ENCODE data around the gene RALGPS2.

The RALGPS2 gene

DNA sequence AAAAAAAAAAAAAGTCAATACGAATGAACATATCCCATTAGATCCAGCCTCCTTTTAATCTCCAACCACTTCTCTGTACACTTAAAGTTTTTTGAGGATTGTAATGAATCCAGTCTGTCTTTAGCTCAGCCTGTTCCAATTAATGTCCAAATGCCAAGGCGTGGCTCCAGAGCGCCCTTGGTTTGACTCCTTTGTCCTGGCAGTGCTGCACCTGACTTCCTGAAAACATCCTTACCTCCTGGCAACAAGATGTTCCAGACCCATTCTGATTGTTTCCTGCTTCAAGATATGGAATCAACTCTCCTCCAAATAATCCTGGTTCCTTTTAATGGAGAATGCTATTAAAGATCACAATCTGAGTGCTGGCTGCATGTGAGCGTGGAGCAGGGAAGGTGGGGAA is 226.6 kb downstream of the RALGPS2 start:
- no peak for FAIRE-seq
- no peak for DNase-seq (ENCODE audit: insufficient read length)

DNA sequence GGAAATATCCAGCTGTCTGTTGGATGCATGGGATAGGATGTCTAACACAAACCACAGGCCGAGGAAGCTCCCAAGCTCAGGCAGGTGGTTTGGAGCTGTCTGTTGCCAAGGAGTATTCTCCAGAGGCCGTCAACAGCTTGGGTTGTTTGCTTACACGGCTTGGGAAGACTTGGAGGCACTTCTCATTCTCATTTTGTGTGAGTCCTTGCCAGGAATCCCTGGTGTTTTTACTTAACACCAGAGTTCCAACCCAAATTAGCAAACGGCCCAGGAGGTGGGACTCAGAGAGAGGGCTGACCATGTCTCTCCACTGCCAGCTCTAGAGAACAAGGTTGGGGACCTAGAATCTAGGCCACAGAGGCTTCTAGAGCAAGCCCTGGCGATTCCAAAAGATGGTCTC is 228.0 kb downstream of the RALGPS2 start:
- no peak for DNase-seq (ENCODE audit: insufficient read length)
- TF ChIP-seq POLR2A (IDR thresholded peaks at IDR 0.05; ENCODE audit: low read depth, low read length) (no peak), POLR2AphosphoS5 (IDR thresholded peaks at IDR 0.05; ENCODE audit: low read depth, low read length) (no peak)
- no peak for FAIRE-seq

More for the DNA sequence above, 226.6 kb downstream of the RALGPS2 start:
- TF ChIP-seq POLR2A (IDR thresholded peaks at IDR 0.05; ENCODE audit: low read depth, low read length) (no peak), TAF1 (IDR thresholded peaks at IDR 0.05; ENCODE audit: borderline replicate concordance, low read depth, low read length) (no peak), POLR2AphosphoS5 (IDR thresholded peaks at IDR 0.05; ENCODE audit: low read depth, low read length) (no peak)

DNA sequence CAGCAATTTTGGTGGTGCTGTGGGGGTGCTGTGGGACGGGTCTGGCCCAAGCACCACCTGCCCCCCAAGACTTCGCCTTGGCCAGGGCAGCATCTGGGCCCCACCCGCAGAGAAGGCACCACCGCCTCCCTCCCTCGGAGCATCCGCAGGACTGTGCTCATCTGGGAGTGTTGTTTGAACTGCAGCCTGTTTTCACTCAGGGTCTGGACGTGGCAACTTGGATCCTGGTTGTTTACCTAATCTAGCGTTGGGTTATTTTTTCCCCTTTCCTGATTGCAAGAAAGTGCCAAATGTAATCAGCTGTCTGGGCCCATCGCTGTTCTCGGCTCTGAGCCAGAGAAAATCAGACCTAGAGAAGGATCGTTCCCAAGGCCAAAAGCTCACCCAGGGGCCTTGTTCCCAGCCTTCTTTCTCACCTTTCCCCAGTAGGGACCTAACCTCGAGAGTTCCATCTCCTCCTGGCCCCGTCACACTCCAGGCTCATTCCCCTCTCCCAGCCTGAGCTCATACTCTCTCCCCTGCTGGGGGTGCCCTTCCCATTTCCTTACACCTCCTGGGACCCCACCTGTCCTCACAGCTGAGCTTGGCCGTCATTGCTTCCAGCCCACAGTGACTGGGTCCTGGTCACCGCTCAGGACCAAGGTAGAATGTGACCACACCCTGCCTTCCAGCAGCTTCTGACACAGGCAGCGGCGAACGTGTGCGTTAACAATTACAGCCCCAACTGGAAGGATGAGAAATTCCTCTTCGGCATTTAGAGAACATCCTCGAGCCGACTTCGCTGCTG is 228.7 kb downstream of the RALGPS2 start:
- TF ChIP-seq TAF1 (IDR thresholded peaks at IDR 0.05; ENCODE audit: borderline replicate concordance, low read depth, low read length) (no peak), POLR2AphosphoS5 (IDR thresholded peaks at IDR 0.05; ENCODE audit: low read depth, low read length) (no peak)
- DNase-seq (ENCODE audit: insufficient read length) = no peak
- FAIRE-seq = no peak

DNA sequence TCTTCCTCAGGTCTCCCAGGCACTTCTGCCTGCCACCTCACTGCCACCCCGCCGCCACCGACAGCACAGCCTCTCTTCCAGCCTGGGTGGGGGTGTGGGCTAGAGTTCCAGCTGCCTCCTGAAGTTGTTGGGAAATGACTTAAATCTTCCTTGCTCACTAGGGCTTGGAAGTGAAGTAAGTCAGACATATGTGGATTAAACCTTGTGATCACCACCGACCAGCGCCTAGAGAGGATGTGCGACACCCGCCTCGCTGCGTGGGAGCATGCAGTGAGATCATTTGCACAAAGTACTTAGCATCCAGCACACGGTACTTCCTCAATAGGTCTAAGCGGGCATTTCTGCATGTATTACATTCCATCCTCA is 229.3 kb downstream of the RALGPS2 start:
- FAIRE-seq = no peak
- no peak for DNase-seq (ENCODE audit: insufficient read length)
- TF ChIP-seq POLR2A (IDR thresholded peaks at IDR 0.05; ENCODE audit: low read depth, low read length) (no peak), TAF1 (IDR thresholded peaks at IDR 0.05; ENCODE audit: borderline replicate concordance, low read depth, low read length) (no peak), POLR2AphosphoS5 (IDR thresholded peaks at IDR 0.05; ENCODE audit: low read depth, low read length) (no peak)

DNA sequence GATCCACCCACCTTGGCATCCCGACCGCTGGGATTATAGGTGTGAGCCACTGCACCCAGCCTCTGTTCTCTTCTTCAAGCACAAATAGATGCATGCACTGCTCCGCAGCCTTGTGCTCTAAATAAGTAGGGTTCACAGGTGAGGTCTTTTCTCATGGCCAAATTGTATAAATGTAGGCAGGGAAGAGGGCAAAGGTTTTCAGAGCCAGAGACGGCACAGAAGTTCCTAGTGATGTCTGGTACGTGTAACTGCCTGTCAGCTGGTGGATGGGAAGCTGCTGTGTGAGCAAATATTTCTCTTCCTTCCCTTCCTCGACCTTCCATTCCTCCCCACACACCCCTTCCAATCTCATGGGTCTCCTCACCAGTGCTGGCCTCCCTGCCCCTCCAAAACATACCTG is 229.9 kb downstream of the RALGPS2 start:
- FAIRE-seq (no peak), DNase-seq (ENCODE audit: insufficient read length) (no peak)
- TF ChIP-seq POLR2A (IDR thresholded peaks at IDR 0.05; ENCODE audit: low read depth, low read length) (no peak), POLR2AphosphoS5 (IDR thresholded peaks at IDR 0.05; ENCODE audit: low read depth, low read length) (no peak), TAF1 (IDR thresholded peaks at IDR 0.05; ENCODE audit: borderline replicate concordance, low read depth, low read length) (no peak)

DNA sequence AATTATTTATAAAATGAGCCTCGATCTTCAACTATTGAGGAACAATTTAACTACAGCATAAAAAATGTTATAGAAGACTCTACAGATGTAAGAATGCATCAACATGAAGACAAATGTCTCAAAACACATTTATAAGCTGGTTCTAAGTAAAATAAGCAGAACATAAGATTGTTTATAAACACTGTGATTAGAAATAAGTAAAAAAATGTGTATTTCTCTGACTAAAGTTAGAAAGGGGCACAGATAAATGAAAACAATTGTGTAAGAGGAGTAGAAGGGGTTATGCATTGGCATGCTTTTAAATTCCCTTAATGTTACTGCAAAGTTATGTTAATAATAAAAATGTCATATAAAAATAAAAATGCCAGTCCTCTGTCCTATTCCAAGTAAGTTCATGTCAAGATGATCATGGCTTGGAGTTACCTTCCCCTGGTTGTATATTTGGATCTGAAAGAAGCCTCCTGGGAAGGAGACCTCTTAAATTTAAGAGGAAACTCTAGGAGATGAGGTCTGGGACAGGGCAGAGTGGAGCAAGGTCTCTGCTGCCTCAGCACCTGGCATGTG is 230.4 kb downstream of the RALGPS2 start:
- TF ChIP-seq POLR2AphosphoS5 (IDR thresholded peaks at IDR 0.05; ENCODE audit: low read depth, low read length) (no peak), POLR2A (IDR thresholded peaks at IDR 0.05; ENCODE audit: low read depth, low read length) (no peak), TAF1 (IDR thresholded peaks at IDR 0.05; ENCODE audit: borderline replicate concordance, low read depth, low read length) (no peak)
- DNase-seq (ENCODE audit: insufficient read length) = no peak
- FAIRE-seq = no peak

DNA sequence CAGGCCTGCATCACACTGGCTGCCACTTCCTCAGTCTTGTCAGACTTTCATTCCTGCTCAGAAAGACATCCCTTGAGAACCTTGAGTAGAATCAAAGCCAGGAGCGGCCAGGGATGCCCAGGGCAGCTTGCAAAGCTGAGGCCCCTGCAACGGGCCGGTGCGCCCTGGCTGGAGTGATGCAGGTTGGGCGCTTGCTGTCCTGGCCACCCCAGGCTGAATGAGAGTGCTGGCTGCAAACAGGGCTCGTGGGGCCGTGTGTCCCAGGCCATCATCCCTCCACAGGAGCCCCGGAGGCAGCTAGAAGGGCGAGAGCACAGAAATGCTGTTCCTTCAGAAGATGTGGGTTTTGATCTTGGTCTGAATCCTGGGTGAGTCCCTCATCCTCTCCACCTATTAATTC is 233.4 kb downstream of the RALGPS2 start:
- DNase-seq (ENCODE audit: insufficient read length) (no peak), FAIRE-seq (no peak)
- no peak for TF ChIP-seq POLR2A (IDR thresholded peaks at IDR 0.05; ENCODE audit: low read depth, low read length)
- TF ChIP-seq POLR2AphosphoS5 (IDR thresholded peaks at IDR 0.05; ENCODE audit: low read depth, low read length) = no peak
- TF ChIP-seq TAF1 (IDR thresholded peaks at IDR 0.05; ENCODE audit: borderline replicate concordance, low read depth, low read length) = no peak

DNA sequence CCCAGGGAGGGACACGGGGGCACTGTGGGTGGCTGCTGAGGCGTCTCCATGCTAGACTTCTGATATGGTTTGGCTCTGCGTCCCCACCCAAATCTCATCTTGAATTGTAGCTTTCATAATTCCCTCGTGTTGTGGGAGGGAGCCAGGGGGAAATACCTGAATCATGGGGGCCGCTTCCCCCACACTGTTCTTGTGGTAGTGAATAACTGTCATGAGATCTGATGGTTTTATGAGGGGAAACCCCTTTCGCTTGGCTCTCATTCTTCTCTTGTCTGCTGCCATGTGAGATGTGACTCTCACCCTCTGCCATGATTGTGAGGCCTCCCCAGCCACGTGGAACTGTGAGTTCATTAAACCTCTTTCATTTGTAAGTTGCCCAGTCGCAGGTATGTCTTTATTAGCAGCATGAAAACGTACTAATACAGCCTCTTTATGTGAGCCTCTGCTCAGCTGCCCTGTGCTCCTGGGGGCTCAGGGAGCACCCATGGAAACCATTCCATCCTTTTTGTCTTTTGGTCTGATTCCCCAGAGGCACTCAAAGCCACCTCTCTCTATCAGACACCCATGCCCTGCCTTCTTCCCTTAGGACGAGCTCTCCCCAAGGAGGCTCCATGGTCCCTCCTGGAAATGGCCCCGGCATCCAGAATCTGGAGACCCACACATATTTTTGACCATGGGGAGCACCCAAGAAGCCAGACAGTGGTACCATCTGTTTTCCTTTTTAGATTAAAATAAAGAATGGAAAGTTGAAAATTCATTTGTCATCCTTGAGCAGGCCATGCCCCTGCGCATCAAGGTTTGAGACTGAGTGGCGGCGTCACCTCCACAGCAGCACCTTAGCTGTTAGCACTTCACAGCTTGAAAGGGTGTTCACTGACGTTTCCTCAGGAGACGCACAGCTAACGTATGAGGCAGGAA is 234.8 kb downstream of the RALGPS2 start:
- no peak for DNase-seq (ENCODE audit: insufficient read length)
- TF ChIP-seq POLR2A (IDR thresholded peaks at IDR 0.05; ENCODE audit: low read depth, low read length) (no peak), POLR2AphosphoS5 (IDR thresholded peaks at IDR 0.05; ENCODE audit: low read depth, low read length) (no peak), TAF1 (IDR thresholded peaks at IDR 0.05; ENCODE audit: borderline replicate concordance, low read depth, low read length) (no peak)
- FAIRE-seq = no peak

DNA sequence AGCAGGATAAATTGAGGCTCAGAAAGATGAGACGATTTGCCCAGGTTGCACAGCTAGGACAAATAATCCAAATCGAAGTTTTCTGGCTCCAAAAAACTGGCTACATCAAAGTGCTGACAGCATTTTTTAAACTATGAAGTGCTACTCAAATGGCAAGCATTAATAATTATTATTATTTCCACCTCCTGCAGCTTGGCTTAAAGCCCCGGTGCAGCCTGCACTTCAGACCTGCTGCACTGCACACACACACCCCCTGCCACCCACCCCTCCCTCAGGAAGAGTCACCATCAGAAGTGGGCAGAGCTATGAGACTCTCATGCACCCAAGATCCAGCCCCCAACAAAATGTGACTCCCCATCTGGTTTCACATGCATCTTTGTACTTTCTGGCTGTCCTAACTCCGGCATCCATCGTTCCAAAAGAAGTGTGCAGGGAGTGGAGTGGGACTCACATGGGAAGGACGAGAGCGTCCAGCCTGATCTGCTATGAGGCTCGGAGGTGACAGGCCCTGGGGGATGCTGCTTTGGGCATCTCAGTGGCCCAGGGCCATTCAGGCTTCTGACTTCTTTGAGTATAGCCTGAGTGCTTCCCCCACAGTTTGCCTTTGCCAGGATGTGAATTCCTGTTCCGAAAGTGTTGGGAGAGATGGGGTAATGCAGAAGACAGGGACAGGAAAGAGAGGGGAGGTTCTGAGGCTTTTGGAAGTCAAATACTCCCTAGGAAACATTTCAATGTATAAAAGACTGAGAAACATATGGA is 235.6 kb downstream of the RALGPS2 start:
- TF ChIP-seq POLR2A (IDR thresholded peaks at IDR 0.05; ENCODE audit: low read depth, low read length) = no peak
- TF ChIP-seq POLR2AphosphoS5 (IDR thresholded peaks at IDR 0.05; ENCODE audit: low read depth, low read length) = no peak
- TF ChIP-seq TAF1 (IDR thresholded peaks at IDR 0.05; ENCODE audit: borderline replicate concordance, low read depth, low read length) = no peak
- FAIRE-seq = no peak
- DNase-seq (ENCODE audit: insufficient read length) = no peak

DNA sequence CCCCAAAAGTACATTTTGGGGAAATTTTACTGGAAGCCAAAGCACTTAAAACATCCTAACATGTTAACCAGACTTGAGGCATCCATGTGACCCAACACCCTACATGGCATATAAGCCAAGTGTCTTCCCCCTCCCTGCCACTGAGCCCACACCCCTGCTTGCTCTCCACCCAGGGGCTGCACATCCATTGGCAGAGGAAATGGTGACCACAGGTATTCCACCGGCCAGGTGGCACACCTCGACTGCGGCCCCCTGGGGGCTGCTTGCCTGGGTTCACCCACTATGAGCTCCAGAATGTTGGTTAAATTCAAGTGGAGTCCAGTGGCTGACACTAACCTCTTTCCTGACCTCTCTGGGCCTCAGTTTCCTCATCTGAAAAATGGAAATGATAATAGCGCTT is 236.3 kb downstream of the RALGPS2 start:
- no peak for DNase-seq (ENCODE audit: insufficient read length)
- FAIRE-seq = no peak
- TF ChIP-seq POLR2A (IDR thresholded peaks at IDR 0.05; ENCODE audit: low read depth, low read length) (no peak), POLR2AphosphoS5 (IDR thresholded peaks at IDR 0.05; ENCODE audit: low read depth, low read length) (no peak), TAF1 (IDR thresholded peaks at IDR 0.05; ENCODE audit: borderline replicate concordance, low read depth, low read length) (no peak)

DNA sequence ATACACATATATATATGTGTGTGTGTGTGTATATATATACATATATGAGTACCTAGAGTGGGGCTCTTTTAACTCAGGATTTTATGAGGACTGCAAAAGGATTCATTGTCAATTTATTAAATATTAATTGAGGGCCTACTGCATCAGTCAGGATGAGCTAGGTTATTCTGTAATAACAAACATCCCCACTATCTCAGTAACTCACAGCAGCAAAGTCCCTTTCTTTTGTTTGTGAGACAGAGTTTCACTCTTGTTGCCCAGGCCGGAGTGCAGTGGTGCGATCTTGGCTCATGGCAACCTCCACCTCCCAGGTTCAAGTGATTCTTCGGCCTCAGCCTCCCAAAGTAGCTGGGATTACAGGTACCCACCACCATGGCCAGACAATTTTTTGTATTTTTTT is 236.8 kb downstream of the RALGPS2 start:
- DNase-seq (ENCODE audit: insufficient read length) (no peak), FAIRE-seq (no peak)
- TF ChIP-seq POLR2A (IDR thresholded peaks at IDR 0.05; ENCODE audit: low read depth, low read length) (no peak), POLR2AphosphoS5 (IDR thresholded peaks at IDR 0.05; ENCODE audit: low read depth, low read length) (no peak), TAF1 (IDR thresholded peaks at IDR 0.05; ENCODE audit: borderline replicate concordance, low read depth, low read length) (no peak)
